Breast epithelium (tissue), 4 donors: ENCODE results near the gene DHRS7B. TPM values are rescaled to one million over a fixed set of nuclear protein-coding genes. Genes with fewer than 3 reads are reported as not detected.

Experiments used
- DNase-seq, 2 donors: peaks; one replicate each; pipeline ENCODE4 v3.0.0-alpha.2; 2019; ENCODE audit warnings: low spot score in 2 of 2
- H3K27ac ChIP-seq, 2 donors: fragments of 200-600 bp; sonication (generic) in 1 of 2; one replicate each; pipeline ENCODE4 v1.5.1; 2016 to 2019; ENCODE audit warnings: mild to moderate bottlenecking in 1 of 2
- H3K27me3 ChIP-seq, 2 donors: fragments of 200-600 bp; sonication (generic) in 1 of 2; one replicate each; pipeline versions ENCODE4 v1.5.1 to v1.6.0; 2017 to 2019; ENCODE audit warnings: control low read depth in 1 of 2, mild to moderate bottlenecking in 1 of 2
- H3K36me3 ChIP-seq: fragments of 200-600 bp; one replicate; pipeline ENCODE4 v1.5.1; 2019
- H3K4me1 ChIP-seq, 2 donors: fragments of 200-600 bp; sonication (generic); one replicate each; pipeline ENCODE4 v1.5.1; 2016 to 2019; ENCODE audit warnings: control low read depth in 1 of 2
- H3K4me3 ChIP-seq, 3 donors: fragments of 200-600 bp; sonication (generic); 1 replicate in 2 of 3; 2 replicates in 1 of 3; pipeline ENCODE4 v1.5.1; 2016 to 2019; ENCODE audit warnings: mild to moderate bottlenecking in 3 of 3, moderate library complexity in 2 of 3
- H3K9me3 ChIP-seq, 2 donors: fragments of 200-600 bp; sonication (generic) in 1 of 2; one replicate each; pipeline ENCODE4 v1.5.1; 2016 to 2019; ENCODE audit warnings: control low read depth in 1 of 2
- POLR2A ChIP-seq: fragments of 450-650 bp; IDR thresholded peaks from one replicate; pipeline ENCODE4 v1.6.1; 2016; ENCODE audit warnings: antibody characterized with exemption, mild to moderate bottlenecking, moderate library complexity
- POLR2AphosphoS5 ChIP-seq, 3 donors: sonication (generic); formaldehyde crosslinking; IDR thresholded peaks; one replicate each; pipeline ENCODE4 v1.6.1; 2017; ENCODE audit warnings: antibody characterized with exemption in 3 of 3
- intact Hi-C: fragments of 100-400 bp; cut with DNase I; formaldehyde crosslinking; loops from one replicate; pipeline ENCODE4 v1.15.1; 2023; ENCODE audit warnings: low total_unique reads
- total RNA-seq, 3 donors: library from RNA; depleted of rRNA; stranded (reverse); fragments of >200 nt; gene quantifications; one replicate each; pipeline ENCODE4 v1.1.0, GENCODE V29; 2016
- TF ChIP-seq, protein P1 (sequence below), 3 donors: fragments of 450-650 bp; IDR thresholded peaks; one replicate each; pipeline ENCODE4 v1.5.1; 2016 to 2017; ENCODE audit warnings: antibody characterized with exemption in 3 of 3, mild to moderate bottlenecking in 3 of 3, moderate library complexity in 3 of 3

The DHRS7B gene
- total RNA-seq, 3 donors from 2014 or later = 53.7 to 64.0 (median 60.9) TPM

DNA sequence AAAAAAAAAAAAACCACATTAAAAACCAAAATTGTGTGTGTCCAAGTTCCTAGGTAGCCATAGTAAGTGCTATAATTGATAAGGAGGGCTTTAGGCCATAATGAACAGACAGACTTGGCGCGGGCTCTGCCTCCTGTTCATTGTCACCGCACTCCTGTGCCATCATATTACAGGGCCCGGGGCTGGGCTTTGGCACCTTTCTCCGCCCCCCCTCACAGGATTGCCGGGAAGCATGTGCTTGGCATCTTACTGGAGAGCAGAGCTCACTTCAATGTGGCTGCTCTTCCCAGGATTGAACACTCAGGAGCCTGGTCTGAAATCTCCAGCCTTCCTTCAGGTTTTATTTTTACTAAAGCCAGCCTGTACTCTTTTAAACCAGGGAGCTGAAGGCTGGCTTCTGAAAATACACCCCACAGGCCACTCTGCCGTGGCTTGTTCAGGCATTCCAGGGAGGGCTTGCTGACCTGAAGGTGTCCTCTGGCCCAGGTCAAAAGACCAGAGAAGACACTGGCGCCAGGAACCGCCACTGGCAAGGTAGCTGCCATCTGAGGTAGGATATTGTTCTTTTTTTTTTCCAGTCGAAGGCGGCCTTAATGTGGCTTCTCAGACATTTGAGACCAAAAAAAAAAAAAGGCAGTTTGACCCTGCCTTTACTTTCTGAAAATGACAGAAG is 39.3 kb downstream of the DHRS7B start:
- Histone ChIP-seq H3K36me3 (no peaks in the 10 kb centered on the region), H3K9me3 (no peaks in the 10 kb centered on the region), H3K27ac (peak overlapping the region; percentile 78 to 89), H3K4me3 (no peak overlapping the region), H3K27me3 (no peaks in the 10 kb centered on the region), H3K4me1 (peaks cover 0 to 3% of the 10 kb centered on the region in 2 donors)
- peak in 1 of 3 donors; percentile 22 for TF ChIP-seq POLR2AphosphoS5 (IDR thresholded peaks at IDR 0.05)
- TF ChIP-seq, protein P1, sequence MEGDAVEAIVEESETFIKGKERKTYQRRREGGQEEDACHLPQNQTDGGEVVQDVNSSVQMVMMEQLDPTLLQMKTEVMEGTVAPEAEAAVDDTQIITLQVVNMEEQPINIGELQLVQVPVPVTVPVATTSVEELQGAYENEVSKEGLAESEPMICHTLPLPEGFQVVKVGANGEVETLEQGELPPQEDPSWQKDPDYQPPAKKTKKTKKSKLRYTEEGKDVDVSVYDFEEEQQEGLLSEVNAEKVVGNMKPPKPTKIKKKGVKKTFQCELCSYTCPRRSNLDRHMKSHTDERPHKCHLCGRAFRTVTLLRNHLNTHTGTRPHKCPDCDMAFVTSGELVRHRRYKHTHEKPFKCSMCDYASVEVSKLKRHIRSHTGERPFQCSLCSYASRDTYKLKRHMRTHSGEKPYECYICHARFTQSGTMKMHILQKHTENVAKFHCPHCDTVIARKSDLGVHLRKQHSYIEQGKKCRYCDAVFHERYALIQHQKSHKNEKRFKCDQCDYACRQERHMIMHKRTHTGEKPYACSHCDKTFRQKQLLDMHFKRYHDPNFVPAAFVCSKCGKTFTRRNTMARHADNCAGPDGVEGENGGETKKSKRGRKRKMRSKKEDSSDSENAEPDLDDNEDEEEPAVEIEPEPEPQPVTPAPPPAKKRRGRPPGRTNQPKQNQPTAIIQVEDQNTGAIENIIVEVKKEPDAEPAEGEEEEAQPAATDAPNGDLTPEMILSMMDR (IDR thresholded peaks at IDR 0.05) = no peak
- TF ChIP-seq POLR2A = no peak
- intact Hi-C loops = no loop called here
- DNase-seq = peak in 1 of 2 donors; percentile 76

DNA sequence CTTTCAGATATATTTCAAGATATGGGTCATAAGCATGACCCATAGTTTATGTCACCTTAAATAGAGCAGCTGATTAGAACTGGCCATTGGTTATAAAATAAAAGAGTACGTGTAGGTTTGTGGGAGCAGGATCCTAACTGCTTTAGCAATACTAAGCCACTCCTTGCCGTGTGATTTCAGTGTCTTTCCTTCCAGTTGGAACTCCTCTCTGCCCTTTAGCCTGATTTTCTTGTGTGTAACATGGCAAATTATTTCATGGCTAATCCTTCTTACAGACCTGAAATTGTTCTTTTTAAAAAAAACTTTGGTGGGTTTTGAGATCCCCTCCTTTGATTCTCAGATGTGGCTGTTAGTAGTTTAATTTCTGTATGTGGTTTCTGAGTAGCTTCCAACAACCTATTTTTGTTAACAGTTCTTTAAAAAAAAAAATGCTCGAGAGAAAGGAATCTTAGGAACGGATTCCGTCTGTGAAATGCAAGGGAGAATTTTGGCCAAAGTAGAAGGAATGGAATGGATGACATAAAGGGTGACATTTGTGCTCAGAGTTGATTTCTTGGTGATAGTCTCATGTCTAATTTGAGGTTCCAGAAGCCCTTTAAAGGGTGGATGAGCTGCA is 39.9 kb downstream of the DHRS7B start:
- DNase-seq = no peak
- H3K27me3 ChIP-seq = no peaks in the 10 kb centered on the region
- no peak overlapping the region for H3K4me3 ChIP-seq
- peaks cover 0 to 3% of the 10 kb centered on the region in 2 donors for H3K4me1 ChIP-seq
- TF ChIP-seq POLR2A (no peak), POLR2AphosphoS5 (IDR thresholded peaks at IDR 0.05) (no peak)
- TF ChIP-seq, protein P1 (IDR thresholded peaks at IDR 0.05) = no peak
- H3K9me3 ChIP-seq = no peaks in the 10 kb centered on the region
- intact Hi-C loops = no loop called here
- peak overlapping the region; percentile 78 to 89 for H3K27ac ChIP-seq
- no peaks in the 10 kb centered on the region for H3K36me3 ChIP-seq

DNA sequence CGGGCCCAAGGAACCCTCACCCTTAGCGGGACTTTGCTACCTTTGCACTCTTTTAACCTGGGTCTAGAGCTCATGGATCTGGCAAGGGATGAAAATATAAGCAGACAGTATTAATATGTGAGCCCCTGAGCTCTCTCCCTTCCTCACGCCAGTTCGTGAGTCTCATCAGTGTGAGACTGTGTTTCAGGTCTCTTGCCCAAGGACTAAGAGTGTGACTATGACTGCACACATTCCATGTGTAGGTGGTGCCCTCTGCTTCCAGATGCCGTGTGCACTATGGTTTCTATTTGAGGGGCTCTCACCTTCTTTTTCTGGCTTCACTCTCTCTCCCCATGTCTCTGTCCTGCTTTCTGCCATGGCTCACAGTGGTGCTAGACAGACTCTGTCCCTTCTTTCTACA is 40.5 kb downstream of the DHRS7B start:
- H3K4me3 ChIP-seq = no peak overlapping the region
- peak overlapping the region; percentile 78 to 89 for H3K27ac ChIP-seq
- DNase-seq = no peak
- no peaks in the 10 kb centered on the region for H3K9me3 ChIP-seq
- no peaks in the 10 kb centered on the region for H3K27me3 ChIP-seq
- intact Hi-C loops = no loop called here
- TF ChIP-seq POLR2A (no peak), POLR2AphosphoS5 (IDR thresholded peaks at IDR 0.05) (no peak)
- TF ChIP-seq, protein P1 (IDR thresholded peaks at IDR 0.05) = no peak
- peaks cover 0 to 3% of the 10 kb centered on the region in 2 donors for H3K4me1 ChIP-seq
- H3K36me3 ChIP-seq = no peaks in the 10 kb centered on the region

DNA sequence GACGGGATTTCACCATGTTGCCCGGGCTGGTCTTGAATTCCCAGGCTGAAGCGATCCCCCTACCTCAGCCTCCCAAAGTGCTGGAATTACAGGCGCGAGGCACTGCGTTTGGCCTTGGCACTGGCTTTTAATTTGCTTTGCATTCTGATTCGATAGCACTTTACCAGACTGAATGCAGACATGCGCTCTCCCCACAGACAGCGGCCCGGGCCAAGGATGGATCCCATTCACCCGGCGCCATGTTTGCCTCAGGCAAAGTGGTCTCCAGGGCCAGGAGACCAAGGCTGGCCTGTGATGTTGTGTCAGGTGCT is 41.7 kb downstream of the DHRS7B start:
- Histone ChIP-seq H3K36me3 (peaks cover 5% of the 10 kb centered on the region), H3K27ac (peak overlapping the region in 1 of 2 donors; percentile 89), H3K4me3 (no peak overlapping the region), H3K4me1 (peaks cover 0 to 3% of the 10 kb centered on the region in 2 donors), H3K9me3 (no peaks in the 10 kb centered on the region), H3K27me3 (no peaks in the 10 kb centered on the region)
- TF ChIP-seq POLR2AphosphoS5 (IDR thresholded peaks at IDR 0.05) (no peak), POLR2A (no peak)
- TF ChIP-seq, protein P1 (IDR thresholded peaks at IDR 0.05) = no peak
- intact Hi-C loops = no loop called here
- DNase-seq = no peak

DNA sequence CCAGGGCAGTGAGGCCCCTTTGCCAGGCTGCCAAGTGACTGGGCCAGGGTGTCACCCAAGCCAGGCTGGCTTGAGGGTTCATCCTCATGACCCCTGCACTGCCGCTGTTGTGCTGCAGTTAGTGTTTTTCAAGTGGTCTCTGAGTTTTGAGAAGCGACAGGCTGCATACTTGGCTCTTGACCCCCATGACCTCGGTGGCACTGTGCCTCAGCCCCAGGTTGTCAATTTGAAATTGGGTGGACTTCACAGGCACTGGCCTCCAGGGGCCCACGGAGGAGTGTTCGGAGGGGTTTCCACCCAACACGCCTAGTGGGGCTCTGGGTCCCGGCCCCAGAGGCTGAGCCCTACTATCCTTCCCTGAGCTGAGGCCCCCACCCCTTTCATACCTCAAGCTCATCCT is 42.7 kb downstream of the DHRS7B start:
- no peaks in the 10 kb centered on the region for H3K9me3 ChIP-seq
- no peaks in the 10 kb centered on the region for H3K27me3 ChIP-seq
- H3K27ac ChIP-seq = peak overlapping the region in 1 of 2 donors; percentile 23
- no peak overlapping the region for H3K4me3 ChIP-seq
- TF ChIP-seq, protein P1 (IDR thresholded peaks at IDR 0.05) = no peak
- no peak for TF ChIP-seq POLR2A
- TF ChIP-seq POLR2AphosphoS5 (IDR thresholded peaks at IDR 0.05) = no peak
- H3K36me3 ChIP-seq = peaks cover 5% of the 10 kb centered on the region
- H3K4me1 ChIP-seq = peaks cover 0 to 3% of the 10 kb centered on the region in 2 donors
- intact Hi-C loops = no loop called here
- no peak for DNase-seq
